Smooth muscle cell (in vitro differentiated cells): Measurements from ENCODE around the gene GABRR1. TPM values are rescaled to one million over a fixed set of nuclear protein-coding genes. Genes with fewer than 3 reads are reported as not detected.

Experiments
- DNase-seq: peaks from one replicate; lab custom pipeline; 2025; ENCODE audit not compliant: unreplicated experiment; lab: John Stamatoyannopoulos, UW
- H2AFZ ChIP-seq: fragments of 200-600 bp; sonication (generic); 2 replicates; pipeline ENCODE4 v1.6.0; 2016; ENCODE audit warnings: antibody characterized with exemption, low read depth, mild to moderate bottlenecking
- H3F3A ChIP-seq: fragments of 200-600 bp; sonication (generic); 2 replicates; pipeline ENCODE4 v1.6.0; 2017; ENCODE audit warnings: antibody characterized with exemption, low read depth
- H3K27ac ChIP-seq: fragments of 200-600 bp; sonication (generic); 2 replicates; pipeline ENCODE4 v1.5.1; 2016; ENCODE audit warnings: low read depth, mild to moderate bottlenecking
- H3K27me3 ChIP-seq: fragments of 200-600 bp; sonication (generic); 2 replicates; pipeline ENCODE4 v1.6.1; 2016; ENCODE audit warnings: low read depth, mild to moderate bottlenecking
- H3K36me3 ChIP-seq: fragments of 200-600 bp; sonication (generic); 2 replicates; pipeline ENCODE4 v1.5.1; 2016; ENCODE audit warnings: low read depth
- H3K4me1 ChIP-seq: fragments of 200-600 bp; sonication (generic); 2 replicates; pipeline ENCODE4 v1.5.1; 2016; ENCODE audit warnings: low read depth
- H3K4me2 ChIP-seq: fragments of 200-600 bp; sonication (generic); 2 replicates; pipeline ENCODE4 v1.6.0; 2016; ENCODE audit warnings: mild to moderate bottlenecking
- H3K4me3 ChIP-seq: fragments of 200-600 bp; sonication (generic); 2 replicates; pipeline ENCODE4 v1.5.1; 2016; ENCODE audit warnings: mild to moderate bottlenecking
- H3K79me2 ChIP-seq: fragments of 200-600 bp; sonication (generic); 2 replicates; pipeline ENCODE4 v1.6.0; 2016; ENCODE audit warnings: low read depth, mild to moderate bottlenecking
- H3K9ac ChIP-seq: fragments of 200-600 bp; sonication (generic); 2 replicates; pipeline ENCODE4 v1.6.0; 2016; ENCODE audit warnings: low read depth
- H3K9me3 ChIP-seq: fragments of 200-600 bp; sonication (generic); replicated peaks from 2 replicates; pipeline ENCODE4 v1.5.1; 2016; ENCODE audit warnings: low read depth
- H4K20me1 ChIP-seq: fragments of 200-600 bp; sonication (generic); 2 replicates; pipeline ENCODE4 v1.6.0; 2016; ENCODE audit warnings: low read depth
- CTCF ChIP-seq: fragments of 200-600 bp; sonication (generic); IDR thresholded peaks from 2 replicates; pipeline ENCODE4 v1.5.1; 2017; ENCODE audit warnings: borderline replicate concordance, mild to moderate bottlenecking, antibody characterized with exemption; ENCODE audit not compliant: insufficient read depth, poor library complexity, severe bottlenecking
- WGBS: methylation state at CpG from one replicate; pipeline ENCODE4 v1.1.7; 2016; ENCODE audit warnings: low lambda C conversion rate; 5-methylcytosine and 5-hydroxymethylcytosine counted together
- polyA plus RNA-seq: library from polyadenylated mRNA; unstranded; fragments of >200 nt; fragmentation: Nextera tagmentation; extraction: Ambion mirVana; gene quantifications from 2 replicates; pipeline ENCODE4 v1.2.1, GENCODE V29; 2016
- total RNA-seq: library from RNA; depleted of rRNA; stranded (reverse); fragments of >200 nt; gene quantifications from 2 replicates; pipeline ENCODE4 v1.2.3, GENCODE V29; 2014

The GABRR1 gene
- total and polyA plus RNA-seq, 2 experiments from 2014 or later = not detected

- H4K20me1 ChIP-seq = no peaks in the 10 kb centered on the region
- no peaks in the 10 kb centered on the region for H3K4me1 ChIP-seq
- peaks cover 8% of the 10 kb centered on the region for H3K9me3 ChIP-seq
- no peak overlapping the region for H3K4me3 ChIP-seq
- 69% methylated on average over 5 of the region's 5 CpGs for WGBS
- H3F3A ChIP-seq = no peaks in the 10 kb centered on the region
- H3K27me3 ChIP-seq = no peaks in the 10 kb centered on the region
- no peak for TF ChIP-seq CTCF
- H2AFZ ChIP-seq = no peak overlapping the region
- DNase-seq = no peak
- H3K9ac ChIP-seq = no peak overlapping the region
- H3K36me3 ChIP-seq = no peaks in the 10 kb centered on the region
- H3K27ac ChIP-seq = no peak overlapping the region
- H3K4me2 ChIP-seq = no peak overlapping the region
- no peaks in the 10 kb centered on the region for H3K79me2 ChIP-seq
Measured at GRCh38 chr6:89190741-89191140, 26.4 kb downstream of the GABRR1 start.

- H3F3A ChIP-seq = no peaks in the 10 kb centered on the region
- H2AFZ ChIP-seq = no peak overlapping the region
- no peak overlapping the region for H3K9ac ChIP-seq
- TF ChIP-seq CTCF = no peak
- H3K4me1 ChIP-seq = no peaks in the 10 kb centered on the region
- 96% methylated on average over 5 of the region's 5 CpGs for WGBS
- H3K27ac ChIP-seq = no peak overlapping the region
- H3K9me3 ChIP-seq = no peaks in the 10 kb centered on the region
- H3K27me3 ChIP-seq = no peaks in the 10 kb centered on the region
- H3K4me3 ChIP-seq = no peak overlapping the region
- no peaks in the 10 kb centered on the region for H3K79me2 ChIP-seq
- DNase-seq = no peak
- no peaks in the 10 kb centered on the region for H4K20me1 ChIP-seq
- no peak overlapping the region for H3K4me2 ChIP-seq
- no peaks in the 10 kb centered on the region for H3K36me3 ChIP-seq
Measured at GRCh38 chr6:89187504-89187903, 29.7 kb downstream of the GABRR1 start.

DNA sequence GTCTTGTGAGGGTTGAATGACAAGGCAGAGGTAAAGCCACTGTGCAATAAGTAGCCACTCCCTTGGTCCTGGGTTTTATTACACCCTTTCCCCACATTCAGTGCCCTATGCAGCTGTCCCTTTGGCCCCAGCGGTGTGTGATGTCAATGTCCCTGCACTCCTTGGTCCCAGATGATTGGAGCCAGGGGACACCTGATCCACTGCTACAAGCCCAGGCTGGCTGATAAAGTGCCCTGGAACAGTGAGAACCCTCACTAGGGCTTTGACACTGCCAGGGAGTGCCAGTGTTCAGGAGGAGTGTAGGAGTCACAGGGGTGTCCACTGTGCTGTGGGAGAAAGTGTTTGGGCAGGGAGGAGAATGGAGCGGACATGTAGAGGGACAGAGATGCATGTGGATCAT, 30.4 kb downstream of the GABRR1 start:
- Histone ChIP-seq H3K27me3 (no peaks in the 10 kb centered on the region), H3K9ac (no peak overlapping the region), H3K4me1 (no peaks in the 10 kb centered on the region), H3F3A (no peaks in the 10 kb centered on the region), H3K9me3 (no peaks in the 10 kb centered on the region), H3K4me2 (no peak overlapping the region), H3K36me3 (no peaks in the 10 kb centered on the region), H3K79me2 (no peaks in the 10 kb centered on the region), H3K27ac (no peak overlapping the region), H4K20me1 (no peaks in the 10 kb centered on the region), H3K4me3 (no peak overlapping the region), H2AFZ (no peak overlapping the region)
- no peak for DNase-seq
- TF ChIP-seq CTCF = no peak
- WGBS = 95% methylated on average over 2 of the region's 2 CpGs

DNA sequence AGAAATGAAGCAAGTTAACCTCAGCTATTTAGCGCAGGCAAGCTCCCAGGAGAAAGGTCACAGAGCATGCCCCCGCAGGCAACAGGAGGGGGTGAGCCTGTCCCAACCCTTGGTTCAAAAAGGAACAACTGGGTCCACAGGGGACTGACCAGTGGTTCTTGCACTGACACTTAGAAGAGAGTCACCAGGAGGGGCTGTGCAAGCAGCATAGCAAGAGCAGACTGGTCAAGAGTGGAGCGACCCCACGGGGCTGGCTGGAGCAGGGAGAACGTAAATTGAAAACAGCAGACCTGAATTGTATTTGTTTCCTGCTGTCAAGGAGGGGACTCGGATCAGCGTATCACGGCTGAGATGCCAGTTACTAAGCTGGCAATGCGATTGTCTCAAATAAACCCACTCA, 32.8 kb downstream of the GABRR1 start:
- no peaks in the 10 kb centered on the region for H3F3A ChIP-seq
- no peaks in the 10 kb centered on the region for H3K9me3 ChIP-seq
- peaks cover 8% of the 10 kb centered on the region for H3K27me3 ChIP-seq
- H3K4me1 ChIP-seq = no peaks in the 10 kb centered on the region
- DNase-seq = no peak
- no peaks in the 10 kb centered on the region for H3K79me2 ChIP-seq
- no peak overlapping the region for H2AFZ ChIP-seq
- no peak overlapping the region for H3K4me2 ChIP-seq
- no peaks in the 10 kb centered on the region for H4K20me1 ChIP-seq
- H3K36me3 ChIP-seq = no peaks in the 10 kb centered on the region
- H3K4me3 ChIP-seq = no peak overlapping the region
- no peak for TF ChIP-seq CTCF
- WGBS = 72% methylated on average over 9 of the region's 9 CpGs
- no peak overlapping the region for H3K27ac ChIP-seq
- H3K9ac ChIP-seq = no peak overlapping the region
